Stimulated activated naive CD8-positive, alpha-beta T cell treated with anti-CD3 and anti-CD28 coated beads, Interleukin-15, Interleukin-2, amounts not matched to agents 100 U/mL and 50 U/mL, for 24 hours (primary cell): ENCODE measurements around the gene GAS1.

Experiments used
- ATAC-seq: fragments of 150-1000 bp; cut with Tn5 transposase; one replicate; pipeline ENCODE4 v1.10.0; 2021
- DNase-seq: peaks from one replicate; pipeline ENCODE4 v3.0.0; 2021

The GAS1 gene

DNA sequence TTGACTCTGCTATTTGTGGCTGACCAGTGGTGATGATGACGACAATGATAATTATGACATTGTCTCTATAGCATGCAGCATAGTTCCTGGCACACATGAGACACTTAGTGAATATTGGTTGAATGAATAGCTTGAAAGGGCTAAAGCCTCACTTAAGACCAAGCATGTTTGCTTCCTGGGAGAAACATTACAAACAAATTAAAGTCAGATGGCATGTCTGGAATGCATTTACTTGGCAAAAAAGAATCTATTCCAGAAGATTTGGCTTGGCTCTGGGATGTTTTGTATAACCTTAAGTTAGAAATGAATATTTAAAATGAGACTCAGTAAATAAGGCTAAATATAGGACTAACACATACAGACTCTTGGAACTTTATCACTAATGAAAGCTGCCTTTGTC, 21.6 kb downstream of the GAS1 start:
- DNase-seq (no peak), ATAC-seq (no peak)

DNA sequence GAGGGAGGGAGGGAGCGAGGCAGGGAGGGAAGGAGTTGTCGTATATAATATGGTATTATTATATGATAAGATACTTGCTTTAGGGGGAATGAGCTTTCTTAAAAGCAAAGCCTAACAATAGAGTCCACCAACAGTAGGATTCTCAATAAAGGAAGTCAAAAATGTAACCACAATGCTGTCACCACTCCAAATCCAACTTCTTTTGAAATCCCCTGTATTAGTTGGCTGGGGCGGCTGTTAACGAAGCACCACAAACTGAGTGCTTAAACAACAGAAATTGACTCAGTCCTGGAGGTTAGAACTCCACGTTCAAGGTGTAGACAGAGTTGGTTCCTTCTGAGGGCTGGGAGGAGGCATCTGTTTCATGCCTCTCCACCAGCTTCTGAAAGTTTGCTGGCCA, 23.1 kb downstream of the GAS1 start:
- ATAC-seq (no peak), DNase-seq (no peak)

DNA sequence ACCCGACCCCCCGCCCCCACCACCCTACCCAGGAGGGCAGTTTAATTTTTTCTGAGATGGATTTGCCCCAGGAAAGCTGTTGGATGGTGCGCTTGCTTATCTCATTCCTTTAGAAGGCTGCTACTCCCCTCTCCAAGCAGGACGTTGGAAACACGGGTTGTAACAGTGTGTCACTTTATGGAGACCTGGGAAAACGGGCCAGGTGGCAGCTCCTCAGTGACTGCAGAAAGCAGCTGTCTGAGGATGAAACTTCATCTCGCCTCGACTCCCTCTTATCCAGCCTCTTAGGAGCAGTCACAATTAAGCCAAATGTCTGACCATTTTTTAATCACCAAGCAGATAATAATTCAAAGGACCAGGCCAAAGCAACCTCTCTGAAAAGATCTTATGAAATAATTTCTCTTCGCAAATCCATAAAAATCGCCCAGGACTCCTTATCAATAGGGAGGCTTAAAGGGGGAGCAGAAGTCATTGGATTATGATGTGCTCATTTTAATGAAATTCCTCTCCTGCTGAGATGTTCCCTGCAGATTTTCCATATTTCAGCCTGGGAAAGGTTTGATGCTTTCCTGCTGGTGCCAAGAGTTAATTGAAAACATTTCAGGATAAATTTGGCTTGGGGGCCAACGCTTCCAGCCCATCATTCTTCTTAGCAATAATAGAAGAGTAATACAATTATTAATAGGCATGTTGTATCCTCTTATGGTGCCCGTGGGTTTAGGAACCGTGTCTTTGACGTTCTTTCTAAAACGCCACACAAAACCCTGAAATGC, 26.0 kb downstream of the GAS1 start:
- no peak for DNase-seq

DNA sequence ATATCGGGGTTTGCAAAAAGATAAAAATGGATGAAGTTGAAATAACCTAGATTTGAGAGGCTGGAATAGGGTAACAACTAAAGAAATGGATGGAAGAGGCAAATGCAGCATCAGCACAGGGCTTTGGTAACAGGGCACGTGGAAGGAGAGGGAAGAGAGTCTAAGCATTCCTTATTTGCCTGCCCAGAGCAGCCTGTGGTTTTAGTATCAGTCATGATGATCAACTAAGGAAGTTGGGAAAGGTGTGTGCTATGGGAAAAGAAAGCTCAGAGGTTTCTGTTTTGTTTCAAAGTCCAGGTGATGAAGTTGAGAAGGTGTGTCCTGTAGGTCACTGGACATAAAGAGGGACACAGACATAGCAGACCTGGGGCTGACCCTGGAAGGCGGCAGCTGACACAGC, 28.8 kb downstream of the GAS1 start:
- DNase-seq: no peak
- ATAC-seq: no peak

More for the DNA sequence above, 26.0 kb downstream of the GAS1 start:
- ATAC-seq: no peak

DNA sequence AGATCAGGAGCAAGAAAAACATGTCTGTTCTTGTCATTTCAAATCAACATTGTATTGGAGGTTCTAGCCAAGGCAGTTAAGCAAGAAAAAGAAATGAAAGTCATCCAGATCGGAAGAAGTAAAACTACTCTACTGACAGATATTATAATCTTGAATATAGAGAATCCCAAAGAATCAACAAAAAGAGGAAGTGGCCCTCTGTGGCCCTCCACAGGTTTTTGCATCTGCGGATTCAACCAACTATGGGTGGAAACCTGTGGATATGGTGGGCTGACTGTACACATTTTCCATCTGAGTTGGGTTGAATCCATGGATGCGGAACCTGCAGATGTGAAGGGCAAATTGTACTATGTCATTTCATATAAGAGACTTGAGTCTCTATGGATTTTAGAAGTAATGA, 35.1 kb downstream of the GAS1 start:
- ATAC-seq (no peak), DNase-seq (no peak)

DNA sequence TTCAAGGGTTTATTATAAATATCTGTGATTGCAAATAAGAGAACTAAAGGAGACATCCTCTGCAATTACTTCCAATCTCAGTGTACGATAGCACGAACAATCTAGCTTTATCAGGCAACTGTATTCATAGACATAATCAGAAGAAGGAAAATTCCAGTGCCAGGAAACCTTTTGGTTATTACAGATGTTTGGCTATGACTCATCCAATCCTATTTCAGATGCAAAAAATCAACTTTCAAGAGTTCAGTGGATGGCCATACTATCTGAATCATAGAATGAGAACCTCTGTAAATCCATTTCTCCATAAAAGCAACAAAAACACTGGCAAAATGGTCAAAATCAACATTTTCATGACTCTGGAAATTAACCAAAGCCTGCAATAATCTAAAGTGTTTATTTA, 37.9 kb downstream of the GAS1 start:
- ATAC-seq: no peak
- DNase-seq: no peak

DNA sequence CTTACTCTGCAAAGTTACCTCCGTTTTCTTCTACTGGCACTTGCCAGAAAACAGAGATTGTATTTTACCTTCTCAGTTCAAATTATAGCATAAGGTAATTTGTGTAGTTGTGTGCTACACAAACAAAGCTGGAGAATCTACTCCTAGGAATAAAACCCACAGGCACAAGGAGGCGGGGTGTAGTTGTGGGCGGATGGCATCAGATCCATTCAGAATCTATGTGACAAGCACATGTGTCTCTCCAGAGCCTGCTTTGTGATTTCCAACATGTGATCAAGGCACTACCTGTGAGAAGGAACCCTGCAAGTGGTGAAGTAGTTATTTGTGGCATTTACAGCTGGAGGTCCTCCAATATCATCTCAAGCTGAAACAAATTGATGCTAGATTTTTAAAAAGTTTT, 39.0 kb downstream of the GAS1 start:
- DNase-seq (no peak), ATAC-seq (no peak)

DNA sequence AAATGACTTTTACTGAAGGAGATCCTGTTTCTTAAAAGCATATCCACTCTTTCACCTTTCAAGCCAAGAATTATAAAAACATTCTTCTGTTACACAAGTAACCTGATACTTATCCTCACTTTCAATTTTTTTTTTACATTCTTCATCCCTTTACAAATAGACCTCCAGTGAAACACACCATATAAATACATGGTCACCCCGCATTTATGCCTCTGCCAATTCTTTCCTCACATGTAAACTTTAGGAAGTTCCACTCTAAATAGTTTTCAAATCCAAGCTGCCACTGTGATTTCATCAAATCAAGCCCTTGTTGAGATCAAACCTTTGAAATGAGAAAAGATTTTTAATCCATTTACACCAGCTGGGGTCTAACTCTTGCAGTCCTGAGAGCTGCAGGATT, 40.0 kb downstream of the GAS1 start:
- ATAC-seq (no peak), DNase-seq (no peak)

DNA sequence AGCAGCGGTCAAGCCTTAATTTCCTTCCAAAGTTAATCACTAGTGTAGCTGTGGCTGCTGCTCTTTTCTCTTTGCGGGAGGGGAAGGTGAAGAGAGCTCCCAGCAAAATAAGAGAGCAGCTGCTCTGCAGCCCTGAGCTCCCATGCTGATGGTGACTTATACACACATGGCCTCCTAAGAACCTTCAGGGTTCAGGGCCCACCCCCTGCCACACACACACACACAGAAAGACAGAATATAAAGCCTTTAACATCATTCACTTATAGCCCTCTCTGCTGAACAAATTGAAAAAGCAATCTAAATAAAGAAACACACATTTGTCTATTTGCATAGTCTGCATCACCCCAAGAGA, 43.6 kb downstream of the GAS1 start:
- no peak for ATAC-seq
- DNase-seq: no peak

DNA sequence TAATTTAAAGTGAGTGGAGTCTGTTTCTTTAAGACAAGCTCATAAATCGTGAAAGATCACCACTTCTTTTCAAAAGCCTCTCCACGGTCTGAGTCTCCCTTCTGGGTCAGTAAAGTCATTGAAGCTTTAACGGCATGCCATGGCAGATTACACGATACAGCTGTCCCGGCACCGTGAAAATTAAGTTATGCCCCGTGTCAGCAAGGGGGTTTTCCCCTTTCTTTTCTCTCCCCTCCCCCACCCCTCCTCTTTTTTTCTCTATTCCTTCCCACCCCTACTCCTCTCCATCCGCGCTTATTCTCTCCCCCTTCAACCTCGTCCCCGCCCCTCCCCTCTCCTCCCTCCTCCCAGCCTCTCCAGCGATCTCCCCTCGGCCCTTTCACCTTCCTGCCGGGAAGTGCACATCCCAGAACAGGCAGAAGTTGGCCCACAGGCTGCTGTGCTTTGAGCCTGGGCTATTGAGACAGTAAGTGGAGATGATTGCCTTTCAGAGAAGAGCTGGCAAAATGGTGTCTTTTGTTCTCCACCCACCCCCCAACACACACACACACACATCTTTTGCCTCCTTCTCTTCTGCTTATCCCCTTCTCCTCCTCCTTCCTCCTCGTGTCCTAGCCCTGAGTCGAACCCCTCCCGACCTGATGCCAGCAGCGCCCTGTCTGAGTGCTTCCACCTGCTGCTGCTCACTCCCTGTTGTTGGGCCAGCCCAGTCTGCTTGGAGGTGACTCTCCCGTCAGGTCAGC, 44.1 kb downstream of the GAS1 start:
- no peak for DNase-seq
- no peak for ATAC-seq

DNA sequence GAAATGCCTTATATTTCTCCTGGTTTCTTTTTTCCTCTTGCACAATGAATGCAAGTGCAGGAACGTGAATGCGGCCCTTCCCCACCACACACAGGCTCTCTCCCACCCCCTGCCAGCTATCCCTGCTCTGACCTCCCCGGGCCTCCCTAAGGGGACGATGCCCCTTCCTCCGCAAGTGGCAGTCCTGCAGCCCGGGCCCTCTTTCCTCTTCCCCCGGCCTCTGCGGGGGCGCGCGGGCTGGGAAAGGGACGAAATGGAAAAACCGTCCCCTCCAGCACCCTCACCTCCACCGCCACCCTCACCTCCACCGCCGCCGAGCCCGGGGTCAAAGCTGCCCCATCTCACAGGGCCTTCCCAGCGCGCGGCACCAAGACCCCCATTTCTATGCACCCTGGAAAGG, 44.7 kb downstream of the GAS1 start:
- DNase-seq (no peak), ATAC-seq (no peak)

DNA sequence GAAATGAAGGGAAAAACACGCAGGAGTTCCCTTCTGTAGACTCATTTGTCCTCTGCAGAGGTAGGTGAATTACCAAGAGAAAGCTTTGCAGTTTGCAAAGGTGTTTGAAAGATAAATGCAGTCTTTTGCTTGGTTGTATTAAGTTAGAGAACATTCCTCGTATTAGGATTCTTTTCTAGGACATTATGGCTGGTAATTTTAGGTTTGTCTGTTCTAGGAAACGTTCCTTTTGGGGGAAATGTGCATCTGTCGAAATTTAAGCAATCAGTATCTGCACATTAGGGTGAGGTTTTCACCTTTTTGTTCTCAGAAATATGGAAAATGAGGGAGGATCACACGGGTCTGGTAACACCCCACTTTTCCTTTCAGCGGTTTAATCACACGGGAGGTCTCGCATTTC, 45.1 kb downstream of the GAS1 start:
- ATAC-seq (no peak), DNase-seq (no peak)

DNA sequence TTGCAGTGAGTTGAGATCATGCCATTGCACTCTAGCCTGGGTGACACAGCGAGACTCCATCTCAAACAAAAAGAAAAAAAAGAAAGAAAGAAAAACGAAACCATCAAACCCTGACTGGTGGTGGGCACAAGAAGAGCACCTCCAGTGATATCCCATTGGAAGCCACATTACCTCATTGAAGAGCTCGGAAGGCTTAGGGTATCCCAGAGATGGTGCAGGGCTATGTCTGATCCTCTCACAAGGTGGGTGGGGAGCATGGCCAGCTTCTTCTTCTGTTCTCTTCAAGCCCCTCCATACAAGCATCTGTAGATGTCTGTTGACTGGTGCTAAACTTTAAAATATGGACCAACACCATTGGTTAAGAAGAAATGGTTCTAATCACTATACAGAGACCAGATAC, 45.8 kb downstream of the GAS1 start:
- ATAC-seq (no peak), DNase-seq (no peak)
